Panc1 (cell line): ENCODE results near the gene TMEM91. TPM values are rescaled to one million over a fixed set of nuclear protein-coding genes. Genes with fewer than 3 reads are reported as not detected.
A peak's percentile ranks its signal among the peaks of the same experiment; 100 is the strongest.

Source experiments
- ATAC-seq: fragments of 200-7000 bp; cut with Tn5 transposase; 2 replicates; pipeline ENCODE4 v1.9.1; 2020; ENCODE audit warnings: mild to moderate bottlenecking, moderate library complexity
- BruUV-seq: library from RNA; stranded (reverse); fragments of 400-500 nt; replicated peaks from 2 replicates; lab custom pipeline; 2021; lab: Mats Ljungman, UMichigan
- CTCF ChIA-PET: fragments of 300-600 bp; sonication (Branson Sonifier 250); formaldehyde crosslinking; loops from one replicate; lab custom pipeline; 2022; ENCODE audit warnings: antibody characterized with exemption; lab: Charles Lee
- POLR2A ChIA-PET: fragments of 300-600 bp; sonication (Branson Sonifier 250); formaldehyde crosslinking; loops from one replicate; lab custom pipeline; 2022; ENCODE audit warnings: antibody characterized with exemption; lab: Charles Lee
- DNase-seq: peaks from one replicate; pipeline ENCODE4 v3.0.0-alpha.2; 2010; ENCODE audit warnings: low read depth, low spot score
- H3K27ac ChIP-seq: 2 replicates; pipeline ENCODE4 v1.5.1; 2011; ENCODE audit warnings: mild to moderate bottlenecking, low read length, inconsistent platforms
- H3K27me3 ChIP-seq: fragments of 200-500 bp; sonication (Bioruptor generic); 2 replicates; pipeline ENCODE4 v1.6.0; 2014; ENCODE audit warnings: low read length, inconsistent platforms; ENCODE audit not compliant: control insufficient read depth, insufficient read depth
- H3K36me3 ChIP-seq: fragments of 200-500 bp; sonication (Bioruptor generic); 2 replicates; pipeline ENCODE4 v1.5.1; 2014; ENCODE audit warnings: inconsistent platforms, mild to moderate bottlenecking, low read length, moderate library complexity; ENCODE audit not compliant: control insufficient read depth, insufficient read depth
- H3K4me1 ChIP-seq: 2 replicates; pipeline ENCODE4 v1.5.1; 2011; ENCODE audit warnings: inconsistent platforms, mild to moderate bottlenecking, low read length, moderate library complexity; ENCODE audit not compliant: control insufficient read depth, insufficient read depth
- H3K4me3 ChIP-seq, 2 experiments: 2 replicates each; pipeline ENCODE4 v1.5.1; 2011 to 2012; ENCODE audit warnings: low read depth in 2 of 2, low read length in 2 of 2, mild to moderate bottlenecking in 2 of 2, inconsistent platforms in 1 of 2, moderate library complexity in 1 of 2
- H3K9me3 ChIP-seq: fragments of 200-500 bp; sonication (Bioruptor generic); 2 replicates; pipeline ENCODE4 v1.5.1; 2014; ENCODE audit warnings: low read depth, mild to moderate bottlenecking, inconsistent platforms, low read length, moderate library complexity; ENCODE audit not compliant: control insufficient read depth, insufficient read depth
- POLR2AphosphoS5 ChIP-seq: IDR thresholded peaks from 2 replicates; pipeline ENCODE4 v1.6.1; 2012; ENCODE audit warnings: mild to moderate bottlenecking, low read depth, low read length, moderate library complexity
- SIN3A ChIP-seq: IDR thresholded peaks from 2 replicates; pipeline ENCODE4 v1.6.1; 2012; ENCODE audit warnings: low read depth, mild to moderate bottlenecking, low read length, moderate library complexity, borderline replicate concordance; ENCODE audit not compliant: insufficient read depth
- TCF7L2 ChIP-seq: IDR thresholded peaks from 2 replicates; pipeline ENCODE4 v1.6.1; 2011; ENCODE audit warnings: mild to moderate bottlenecking, low read depth, low read length, inconsistent platforms
- in situ Hi-C: cut with HindIII; loops from 2 replicates; pipeline ENCODE4 v1.10.0; 2016; ENCODE audit warnings: low sequenced_read_pairs, low pct_unique_long_range_greater_than_20kb
- intact Hi-C: fragments of 100-400 bp; cut with micrococcal nuclease; formaldehyde crosslinking; loops from one replicate; pipeline ENCODE4 v1.10.0; 2022; ENCODE audit not compliant: unreplicated experiment
- total RNA-seq: library from RNA; stranded (reverse); gene quantifications from one replicate; pipeline ENCODE4 v1.2.1, GENCODE V29; 2021; ENCODE audit not compliant: unreplicated experiment
- TF ChIP-seq, protein P1 (sequence below): fragments of 450-650 bp; IDR thresholded peaks from 2 replicates; pipeline ENCODE4 v1.5.1; 2017; ENCODE audit warnings: mild to moderate bottlenecking
- TF ChIP-seq, protein P2 (sequence below), 2 experiments: IDR thresholded peaks; 2 replicates each; pipeline ENCODE4 v1.6.1; 2011 to 2012; ENCODE audit warnings: low read depth in 2 of 2, control low read depth in 1 of 2, low read length in 1 of 2, mild to moderate bottlenecking in 1 of 2, moderate library complexity in 1 of 2; ENCODE audit not compliant: insufficient read depth in 1 of 2

The TMEM91 gene
- total RNA-seq, 1 experiment from 2014 or later, result 4.4 TPM

DNA sequence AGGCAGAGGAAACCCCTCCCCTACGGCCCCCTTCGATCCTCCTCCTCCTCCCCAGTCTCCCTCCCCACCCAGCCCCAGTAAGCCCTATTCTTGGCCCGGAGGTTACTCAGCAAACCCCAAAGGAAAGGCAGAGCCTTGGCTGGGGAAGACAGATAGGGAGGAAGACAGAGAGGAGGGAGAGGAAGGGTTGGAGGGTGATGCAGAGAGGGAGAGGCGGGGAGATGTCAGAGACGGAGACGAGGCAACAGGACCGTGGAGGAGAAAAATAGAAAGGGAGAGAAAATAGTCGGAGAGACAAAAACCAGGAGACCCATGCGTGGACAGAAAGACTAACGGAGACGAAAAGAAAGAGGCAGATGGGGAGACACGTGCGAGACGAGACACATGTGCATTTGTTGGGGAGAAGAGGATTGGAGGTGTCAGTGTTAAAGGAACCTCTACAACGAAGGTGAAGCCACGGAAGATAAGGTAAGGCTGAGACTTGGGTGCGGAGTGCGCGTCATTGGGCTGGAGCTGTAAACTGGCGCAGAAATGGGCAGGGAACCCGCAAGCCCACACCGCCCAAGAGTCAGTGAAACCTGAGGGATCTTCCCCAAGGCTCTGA, 25.5 kb upstream of the TMEM91 start:
- Histone ChIP-seq H3K4me3 (peak overlapping the region; percentile 72 to 79), H3K27me3 (no peaks in the 10 kb centered on the region), H3K27ac (peak overlapping the region; percentile 44), H3K4me1 (peaks cover 5% of the 10 kb centered on the region; the same call in 1 of the 2 replicates), H3K9me3 (no peaks in the 10 kb centered on the region), H3K36me3 (peaks cover 6% of the 10 kb centered on the region)
- no peak for DNase-seq
- intact Hi-C loops (no loop called here), in situ Hi-C loops (no loop called here)
- POLR2A ChIA-PET, result interaction anchor here (0.7 kb wide), 1 partner anchor 1155 kb away, joined by 8 read pairs; no protein-coding TSS in a partner anchor
- BruUV-seq, result no TSS peak
- CTCF ChIA-PET, result interaction anchor here (1.3 kb wide), 1 partner anchor 89 kb away, joined by 3 read pairs; the partner anchor contains the start of gene DMAC2
- TF ChIP-seq, protein P1, sequence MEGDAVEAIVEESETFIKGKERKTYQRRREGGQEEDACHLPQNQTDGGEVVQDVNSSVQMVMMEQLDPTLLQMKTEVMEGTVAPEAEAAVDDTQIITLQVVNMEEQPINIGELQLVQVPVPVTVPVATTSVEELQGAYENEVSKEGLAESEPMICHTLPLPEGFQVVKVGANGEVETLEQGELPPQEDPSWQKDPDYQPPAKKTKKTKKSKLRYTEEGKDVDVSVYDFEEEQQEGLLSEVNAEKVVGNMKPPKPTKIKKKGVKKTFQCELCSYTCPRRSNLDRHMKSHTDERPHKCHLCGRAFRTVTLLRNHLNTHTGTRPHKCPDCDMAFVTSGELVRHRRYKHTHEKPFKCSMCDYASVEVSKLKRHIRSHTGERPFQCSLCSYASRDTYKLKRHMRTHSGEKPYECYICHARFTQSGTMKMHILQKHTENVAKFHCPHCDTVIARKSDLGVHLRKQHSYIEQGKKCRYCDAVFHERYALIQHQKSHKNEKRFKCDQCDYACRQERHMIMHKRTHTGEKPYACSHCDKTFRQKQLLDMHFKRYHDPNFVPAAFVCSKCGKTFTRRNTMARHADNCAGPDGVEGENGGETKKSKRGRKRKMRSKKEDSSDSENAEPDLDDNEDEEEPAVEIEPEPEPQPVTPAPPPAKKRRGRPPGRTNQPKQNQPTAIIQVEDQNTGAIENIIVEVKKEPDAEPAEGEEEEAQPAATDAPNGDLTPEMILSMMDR, result no peak
- TF ChIP-seq SIN3A (no peak), POLR2AphosphoS5 (no peak), TCF7L2 (no peak)
- TF ChIP-seq, protein P2, sequence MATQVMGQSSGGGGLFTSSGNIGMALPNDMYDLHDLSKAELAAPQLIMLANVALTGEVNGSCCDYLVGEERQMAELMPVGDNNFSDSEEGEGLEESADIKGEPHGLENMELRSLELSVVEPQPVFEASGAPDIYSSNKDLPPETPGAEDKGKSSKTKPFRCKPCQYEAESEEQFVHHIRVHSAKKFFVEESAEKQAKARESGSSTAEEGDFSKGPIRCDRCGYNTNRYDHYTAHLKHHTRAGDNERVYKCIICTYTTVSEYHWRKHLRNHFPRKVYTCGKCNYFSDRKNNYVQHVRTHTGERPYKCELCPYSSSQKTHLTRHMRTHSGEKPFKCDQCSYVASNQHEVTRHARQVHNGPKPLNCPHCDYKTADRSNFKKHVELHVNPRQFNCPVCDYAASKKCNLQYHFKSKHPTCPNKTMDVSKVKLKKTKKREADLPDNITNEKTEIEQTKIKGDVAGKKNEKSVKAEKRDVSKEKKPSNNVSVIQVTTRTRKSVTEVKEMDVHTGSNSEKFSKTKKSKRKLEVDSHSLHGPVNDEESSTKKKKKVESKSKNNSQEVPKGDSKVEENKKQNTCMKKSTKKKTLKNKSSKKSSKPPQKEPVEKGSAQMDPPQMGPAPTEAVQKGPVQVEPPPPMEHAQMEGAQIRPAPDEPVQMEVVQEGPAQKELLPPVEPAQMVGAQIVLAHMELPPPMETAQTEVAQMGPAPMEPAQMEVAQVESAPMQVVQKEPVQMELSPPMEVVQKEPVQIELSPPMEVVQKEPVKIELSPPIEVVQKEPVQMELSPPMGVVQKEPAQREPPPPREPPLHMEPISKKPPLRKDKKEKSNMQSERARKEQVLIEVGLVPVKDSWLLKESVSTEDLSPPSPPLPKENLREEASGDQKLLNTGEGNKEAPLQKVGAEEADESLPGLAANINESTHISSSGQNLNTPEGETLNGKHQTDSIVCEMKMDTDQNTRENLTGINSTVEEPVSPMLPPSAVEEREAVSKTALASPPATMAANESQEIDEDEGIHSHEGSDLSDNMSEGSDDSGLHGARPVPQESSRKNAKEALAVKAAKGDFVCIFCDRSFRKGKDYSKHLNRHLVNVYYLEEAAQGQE (IDR thresholded peaks at IDR 0.05; ENCODE audit: insufficient read depth in 1 of 2, low read depth in 2 of 2, low read length in 1 of 2), result no peak
- no peak for ATAC-seq

DNA sequence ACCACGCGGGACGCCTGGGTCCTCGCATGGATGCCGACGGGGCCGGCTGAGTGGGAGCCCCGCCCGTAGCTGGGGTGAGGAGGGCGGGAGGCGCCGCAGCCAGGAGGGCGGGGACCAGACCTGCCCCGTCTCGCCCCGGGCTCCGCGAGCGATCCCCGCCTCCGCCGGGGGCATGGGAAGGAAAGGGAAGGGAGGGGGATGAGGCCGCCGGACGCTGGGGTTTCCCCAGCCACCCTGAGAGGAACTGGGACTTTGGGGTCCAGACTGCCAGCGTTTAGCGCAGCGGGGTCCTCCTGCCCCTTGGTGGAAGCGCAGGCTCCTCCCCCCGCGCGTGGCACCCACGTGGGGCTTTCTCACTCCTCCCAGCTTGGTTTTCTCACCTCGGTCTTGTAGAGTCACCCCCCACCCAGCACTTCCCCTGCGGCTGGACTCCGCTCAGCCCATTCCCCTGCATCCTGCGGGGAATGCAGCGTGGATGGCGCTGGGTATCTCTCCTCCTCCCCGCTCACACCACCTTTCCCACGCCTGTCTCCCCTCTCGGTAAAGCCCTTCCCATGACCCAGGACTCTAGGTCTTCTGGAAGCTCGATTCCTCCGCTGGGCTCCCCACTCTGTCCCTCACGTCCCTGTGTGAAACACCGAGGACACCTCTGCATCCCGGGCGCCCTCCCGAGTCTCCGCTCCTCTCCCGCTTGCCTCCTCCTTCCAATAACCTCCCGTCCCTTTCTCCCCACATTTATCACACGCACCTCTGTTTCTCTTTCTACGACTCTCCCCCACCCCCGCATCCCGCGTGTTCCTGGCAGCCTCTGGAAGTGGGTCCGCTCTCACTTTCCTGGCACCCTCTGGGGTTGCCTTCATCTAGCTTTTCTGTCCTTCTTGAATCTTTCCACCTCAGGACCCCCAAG, 24.7 kb upstream of the TMEM91 start:
- Histone ChIP-seq H3K4me3 (peak overlapping the region; percentile 72 to 79), H3K36me3 (peaks cover 6% of the 10 kb centered on the region), H3K4me1 (peaks cover 5% of the 10 kb centered on the region; the same call in 1 of the 2 replicates), H3K27ac (peak overlapping the region; percentile 57), H3K9me3 (no peaks in the 10 kb centered on the region), H3K27me3 (no peaks in the 10 kb centered on the region)
- DNase-seq (no peak), ATAC-seq (peak; percentile 53)
- BruUV-seq, result TSS peak; percentile 61
- TF ChIP-seq SIN3A, result peak; percentile 32; the same call in 1 of the 2 replicates
- TF ChIP-seq, protein P1, result no peak
- TF ChIP-seq, protein P2 (IDR thresholded peaks at IDR 0.05; ENCODE audit: insufficient read depth in 1 of 2, low read depth in 2 of 2, low read length in 1 of 2), result no peak
- ChIA-PET POLR2A (interaction anchor here (0.7 kb wide), 1 partner anchor 1156 kb away, joined by 8 read pairs; no protein-coding TSS in a partner anchor), CTCF (interaction anchor here (1.3 kb wide), 1 partner anchor 88 kb away, joined by 3 read pairs; the partner anchor contains the start of gene DMAC2)
- intact Hi-C loops, result no loop called here
- in situ Hi-C loops, result no loop called here
